HG02798 (cell line): ENCODE data around the gene BAIAP2.
"Not testable (repeated sequence)": the region's sequence is repeated elsewhere in the genome, so short reads cannot be mapped to it uniquely, and the experiment has no call there.

Experiments used
- ATAC-seq: cut with Tn5 transposase; IDR thresholded peaks from one replicate; pipeline ENCODE4 v1.9.1; 2021; ENCODE audit warnings: mild to moderate bottlenecking; ENCODE audit not compliant: unreplicated experiment, poor library complexity

Gene BAIAP2

GRCh38 chr17:81148986-81149533 lies 114.1 kb downstream of the BAIAP2 start:
- ATAC-seq = no peak

GRCh38 chr17:81150377-81151077 lies 115.6 kb downstream of the BAIAP2 start:
- no peak for ATAC-seq

DNA sequence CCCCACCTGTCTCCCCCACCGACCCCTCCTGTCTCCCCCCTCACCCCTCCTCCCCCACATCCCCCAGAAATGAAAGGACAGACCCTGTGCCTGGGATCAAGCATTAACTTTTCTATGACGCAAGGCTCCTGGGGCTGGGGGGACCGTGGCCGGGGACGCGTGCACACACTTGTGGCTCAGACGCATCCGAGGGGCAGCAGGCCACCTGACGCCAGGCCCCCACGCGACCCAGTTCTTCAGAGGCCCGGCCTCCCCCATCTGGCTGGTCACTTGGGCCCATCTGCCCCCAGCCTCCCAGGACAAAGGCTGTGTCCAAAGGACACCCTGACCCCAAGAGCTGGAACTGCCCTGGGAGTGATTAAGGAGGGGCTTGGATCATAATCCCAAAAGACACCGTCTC lies 116.3 kb downstream of the BAIAP2 start:
- ATAC-seq = no peak

DNA sequence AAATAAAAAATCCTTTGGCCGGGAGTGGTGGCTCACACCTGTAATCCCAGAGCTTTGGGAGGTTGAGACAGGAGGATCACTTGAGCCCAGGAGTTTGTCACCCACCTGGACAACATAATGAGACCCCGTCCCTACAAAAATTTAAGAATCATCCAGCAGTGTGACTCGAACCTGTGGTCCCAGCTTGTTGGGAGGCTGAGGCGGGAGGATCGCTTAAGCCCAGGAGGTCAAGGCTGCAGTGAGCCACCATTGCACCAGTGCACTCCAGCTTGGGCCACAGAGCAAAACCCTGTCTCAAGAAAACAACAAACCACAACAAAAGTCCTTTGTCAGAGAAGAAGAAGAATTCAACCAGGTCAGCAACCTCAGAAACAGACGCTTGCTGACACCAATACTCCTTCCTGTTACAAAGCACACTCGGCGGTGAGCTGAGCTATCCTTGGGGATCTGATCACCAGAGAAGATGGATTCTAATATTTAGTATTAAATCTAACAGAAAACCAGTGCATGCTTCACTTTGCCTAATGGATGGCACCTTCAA lies 117.4 kb downstream of the BAIAP2 start:
- no peak for ATAC-seq

DNA sequence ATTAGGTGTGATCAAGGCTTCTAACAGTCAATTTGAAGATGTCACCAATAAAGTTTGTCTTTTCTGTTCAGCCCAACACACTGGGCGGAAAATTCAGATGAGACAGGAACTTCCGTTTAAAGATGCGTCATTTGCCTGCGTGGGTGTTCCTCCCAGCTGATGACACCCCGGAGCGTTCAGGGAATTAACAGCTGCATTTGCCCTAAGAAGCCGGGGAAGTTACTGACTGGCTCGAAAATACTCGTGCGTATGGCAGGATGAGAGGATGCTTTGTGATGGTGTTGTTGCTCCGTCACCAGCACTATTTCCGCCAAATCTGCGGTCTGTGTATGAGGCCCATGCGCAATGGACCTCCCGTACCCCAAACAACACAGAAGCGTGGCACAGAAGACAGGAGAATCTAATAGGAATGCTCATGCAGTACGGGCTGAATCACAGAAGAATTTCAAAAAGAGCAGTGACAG lies 118.4 kb downstream of the BAIAP2 start:
- no peak for ATAC-seq

- ATAC-seq = not testable (repeated sequence)
Observed at GRCh38 chr17:81154016-81154415, 119.1 kb downstream of the BAIAP2 start.

GRCh38 chr17:81154961-81155360 lies 120.0 kb downstream of the BAIAP2 start:
- ATAC-seq = no peak

GRCh38 chr17:81156866-81157805 lies 122.2 kb downstream of the BAIAP2 start:
- no peak for ATAC-seq

DNA sequence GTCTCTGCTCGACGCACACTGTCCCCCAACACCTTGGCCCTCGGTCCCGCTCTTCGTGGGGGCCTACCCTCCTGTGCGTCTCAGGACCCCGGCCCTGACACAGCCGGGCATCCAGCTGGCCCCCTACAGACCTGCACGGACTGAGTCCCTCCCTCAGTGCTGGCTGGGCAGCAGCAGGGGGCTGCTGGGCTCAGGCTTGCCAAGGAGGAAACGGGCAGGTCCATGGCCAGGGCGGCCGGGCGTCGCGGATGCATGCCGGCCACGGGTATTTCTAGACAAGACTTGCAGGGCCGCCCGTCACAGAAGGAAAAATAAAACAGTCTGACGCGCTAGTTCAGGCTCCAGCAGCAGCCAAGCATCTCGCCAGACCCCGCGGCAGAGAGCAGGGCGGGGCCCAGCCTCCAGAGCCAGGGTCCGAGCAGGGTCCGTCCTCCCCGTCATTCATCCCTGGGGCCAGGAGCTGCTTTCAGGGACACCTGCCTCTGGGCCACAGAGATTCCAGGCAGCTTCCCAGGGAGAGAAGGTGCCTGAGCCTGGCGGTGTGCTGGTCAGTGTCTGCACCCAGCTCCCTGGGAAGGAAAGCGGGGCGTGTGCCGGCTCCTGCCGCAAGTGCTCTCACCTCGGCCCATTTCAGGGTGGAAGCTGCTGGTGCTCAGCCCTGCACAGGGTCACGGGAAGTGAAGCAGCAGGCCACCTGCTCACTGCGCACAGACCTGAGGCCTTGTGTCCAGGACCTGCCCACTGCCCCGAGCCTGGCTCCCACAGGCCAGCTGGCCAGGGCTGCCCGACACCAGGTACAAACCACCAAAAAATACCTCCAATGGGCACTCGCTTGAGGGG lies 123.1 kb downstream of the BAIAP2 start:
- ATAC-seq = no peak

- no peak for ATAC-seq
Observed at GRCh38 chr17:81158688-81159590, 124.0 kb downstream of the BAIAP2 start.

DNA sequence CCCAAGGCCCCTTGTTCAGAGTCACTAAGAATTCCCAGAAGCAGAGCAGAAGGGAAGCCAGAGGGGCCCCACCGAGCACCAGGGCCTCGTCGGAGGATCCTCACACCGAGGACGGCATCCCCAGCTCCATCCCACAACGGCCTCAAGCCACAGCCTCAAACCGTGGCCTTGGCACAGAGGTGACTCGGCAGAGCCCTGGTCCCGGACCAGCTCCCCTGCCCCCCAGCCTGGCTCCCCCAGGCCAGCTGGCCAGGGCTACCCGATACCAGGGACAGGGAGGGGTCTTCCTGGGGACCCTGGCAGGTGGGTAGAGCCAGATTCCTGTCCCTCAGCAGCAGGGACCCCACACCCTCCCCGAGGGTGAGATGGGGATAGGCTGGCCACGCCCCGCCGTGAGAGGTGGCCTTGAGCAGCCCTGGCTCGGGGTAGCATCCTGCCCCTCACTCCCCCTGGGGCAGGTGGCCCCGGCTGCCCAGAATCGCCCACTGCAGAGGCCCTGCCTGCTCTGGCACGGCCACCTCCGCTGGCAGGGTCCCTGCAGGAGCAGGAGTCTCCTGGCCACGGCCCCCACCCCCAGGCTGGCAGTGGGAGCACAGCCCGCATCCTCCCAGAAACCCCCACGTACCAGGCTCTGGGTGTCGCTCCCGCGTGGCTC lies 124.8 kb downstream of the BAIAP2 start:
- ATAC-seq = no peak

DNA sequence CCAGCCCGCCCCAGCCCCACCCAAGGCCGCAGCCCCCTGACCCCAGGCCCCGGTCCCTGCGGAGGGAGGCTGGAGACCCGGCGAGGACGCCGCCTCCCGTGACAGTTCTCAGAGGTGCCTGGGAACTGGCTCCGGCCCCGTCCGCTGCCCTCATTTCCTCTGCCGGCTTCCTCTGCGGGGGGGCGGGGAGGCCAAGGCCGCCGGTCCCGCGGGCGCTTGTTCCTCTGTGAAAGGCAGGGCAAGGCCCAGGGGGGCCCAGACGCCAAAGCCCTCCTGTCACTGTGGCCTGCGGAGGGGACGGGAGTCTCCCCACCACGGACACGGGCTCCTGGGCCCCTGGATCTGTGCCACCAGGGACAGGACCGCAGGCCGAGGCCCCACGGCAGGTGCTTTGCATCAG lies 125.4 kb downstream of the BAIAP2 start:
- ATAC-seq = no peak

- no peak for ATAC-seq
Observed at GRCh38 chr17:81160747-81161453, 125.9 kb downstream of the BAIAP2 start.

DNA sequence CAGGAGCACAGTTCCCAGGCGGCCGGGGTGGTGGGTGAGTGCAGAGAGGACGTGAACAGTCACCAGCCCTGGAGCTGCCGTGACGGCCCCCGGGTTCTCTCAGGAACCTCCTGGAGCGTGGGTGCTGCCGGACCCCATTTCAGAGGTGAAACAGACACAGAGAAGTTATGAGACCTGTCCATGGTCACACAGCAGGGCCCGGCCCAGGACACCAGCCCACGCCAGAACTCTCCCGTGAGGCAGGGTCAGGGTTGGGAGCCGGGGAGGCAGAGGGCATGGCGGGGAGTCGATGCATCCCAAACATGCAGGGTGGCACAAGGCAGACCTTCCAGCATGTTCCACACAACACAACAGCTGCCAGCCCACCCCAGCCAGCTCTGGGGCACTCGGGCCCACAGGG lies 126.6 kb downstream of the BAIAP2 start:
- ATAC-seq = no peak

DNA sequence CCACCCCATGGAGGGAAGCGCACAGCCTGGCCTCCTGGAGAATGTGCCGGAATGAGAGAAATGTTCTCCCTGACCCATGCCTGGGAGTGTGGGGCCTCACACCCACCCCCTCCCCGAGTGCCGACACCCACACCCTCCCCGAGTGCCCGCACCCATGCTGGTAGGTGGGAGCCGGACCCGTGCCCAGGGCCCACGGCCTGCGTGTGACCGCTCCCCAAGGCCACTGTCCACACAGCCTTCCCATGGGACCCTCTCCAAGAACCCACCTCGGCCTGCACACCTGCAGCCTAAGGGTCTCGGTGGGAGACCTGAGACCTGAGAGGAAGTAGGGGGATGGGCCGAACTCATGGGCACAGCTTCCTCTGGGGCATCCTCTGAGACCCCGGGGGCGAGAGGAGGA lies 127.0 kb downstream of the BAIAP2 start:
- no peak for ATAC-seq

GRCh38 chr17:81162491-81162890 lies 127.5 kb downstream of the BAIAP2 start:
- no peak for ATAC-seq

DNA sequence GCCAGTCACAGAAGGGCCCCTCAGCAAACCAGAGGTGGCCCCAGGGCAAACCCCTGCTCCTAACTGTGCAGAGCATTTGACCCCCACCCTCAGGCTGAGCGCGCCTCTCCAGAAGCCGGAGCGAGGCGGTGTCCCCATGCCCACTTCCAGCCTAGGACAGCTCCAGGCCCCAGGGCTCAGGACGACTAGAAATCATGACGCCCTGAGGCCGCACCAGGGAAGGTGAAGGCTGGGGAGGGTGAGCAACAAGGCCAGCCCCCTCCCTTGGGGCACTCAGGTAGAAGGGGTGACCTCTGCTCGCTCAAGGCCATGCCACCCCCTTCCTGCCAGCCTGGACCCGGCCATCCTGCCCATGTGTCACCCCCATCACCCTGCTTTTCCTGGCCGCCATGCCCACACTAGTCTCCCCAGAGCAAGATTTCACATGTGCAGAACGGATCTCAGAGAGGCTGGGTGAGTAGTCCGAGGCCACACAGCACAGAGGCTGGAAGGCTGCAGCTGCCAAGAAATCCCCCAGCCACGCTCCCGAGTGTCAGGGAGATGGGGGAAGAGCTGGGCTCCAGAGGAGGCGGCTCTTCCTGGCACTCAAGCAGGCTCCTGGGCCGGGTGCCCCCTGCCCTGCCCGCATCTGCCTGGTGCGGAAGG lies 128.2 kb downstream of the BAIAP2 start:
- no peak for ATAC-seq
